OCI-LY7 (cell line): ENCODE measurements around the gene ABCA13.

ENCODE experiments used
- EZH2phosphoT487 ChIP-seq: fragments of 200-600 bp; sonication (generic); IDR thresholded peaks from 2 replicates; pipeline ENCODE4 v1.6.1; 2018; ENCODE audit warnings: low read depth, borderline replicate concordance, mild to moderate bottlenecking, mixed run types, antibody characterized with exemption, low read length, moderate library complexity, mixed read lengths
- TF ChIP-seq, protein P1 (sequence below): fragments of 200-600 bp; sonication (generic); conservative IDR thresholded peaks from 2 replicates; pipeline ENCODE4 v1.5.1; 2014; ENCODE audit warnings: mild to moderate bottlenecking, antibody characterized with exemption, low read length, moderate library complexity, mixed read lengths

GRCh38 chr7:48481235-48481634, 310.0 kb downstream of the ABCA13 start:
- TF ChIP-seq, protein P1, sequence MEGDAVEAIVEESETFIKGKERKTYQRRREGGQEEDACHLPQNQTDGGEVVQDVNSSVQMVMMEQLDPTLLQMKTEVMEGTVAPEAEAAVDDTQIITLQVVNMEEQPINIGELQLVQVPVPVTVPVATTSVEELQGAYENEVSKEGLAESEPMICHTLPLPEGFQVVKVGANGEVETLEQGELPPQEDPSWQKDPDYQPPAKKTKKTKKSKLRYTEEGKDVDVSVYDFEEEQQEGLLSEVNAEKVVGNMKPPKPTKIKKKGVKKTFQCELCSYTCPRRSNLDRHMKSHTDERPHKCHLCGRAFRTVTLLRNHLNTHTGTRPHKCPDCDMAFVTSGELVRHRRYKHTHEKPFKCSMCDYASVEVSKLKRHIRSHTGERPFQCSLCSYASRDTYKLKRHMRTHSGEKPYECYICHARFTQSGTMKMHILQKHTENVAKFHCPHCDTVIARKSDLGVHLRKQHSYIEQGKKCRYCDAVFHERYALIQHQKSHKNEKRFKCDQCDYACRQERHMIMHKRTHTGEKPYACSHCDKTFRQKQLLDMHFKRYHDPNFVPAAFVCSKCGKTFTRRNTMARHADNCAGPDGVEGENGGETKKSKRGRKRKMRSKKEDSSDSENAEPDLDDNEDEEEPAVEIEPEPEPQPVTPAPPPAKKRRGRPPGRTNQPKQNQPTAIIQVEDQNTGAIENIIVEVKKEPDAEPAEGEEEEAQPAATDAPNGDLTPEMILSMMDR: no peak
- TF ChIP-seq EZH2phosphoT487: no peak
